Posterior cingulate gyrus (tissue), 11 donors: ENCODE data around the gene HUNK.

Experiments used
- DNase-seq, 10 donors: peaks; one replicate each; pipeline versions ENCODE4 v3.0.0 to v3.0.0-alpha.2; 2020 to 2021; ENCODE audit warnings: mixed read lengths in 3 of 10
- intact Hi-C: fragments of 100-400 bp; cut with DNase I; formaldehyde crosslinking; loops from one replicate; pipeline ENCODE4 v1.15.1; 2023

Gene HUNK

DNA sequence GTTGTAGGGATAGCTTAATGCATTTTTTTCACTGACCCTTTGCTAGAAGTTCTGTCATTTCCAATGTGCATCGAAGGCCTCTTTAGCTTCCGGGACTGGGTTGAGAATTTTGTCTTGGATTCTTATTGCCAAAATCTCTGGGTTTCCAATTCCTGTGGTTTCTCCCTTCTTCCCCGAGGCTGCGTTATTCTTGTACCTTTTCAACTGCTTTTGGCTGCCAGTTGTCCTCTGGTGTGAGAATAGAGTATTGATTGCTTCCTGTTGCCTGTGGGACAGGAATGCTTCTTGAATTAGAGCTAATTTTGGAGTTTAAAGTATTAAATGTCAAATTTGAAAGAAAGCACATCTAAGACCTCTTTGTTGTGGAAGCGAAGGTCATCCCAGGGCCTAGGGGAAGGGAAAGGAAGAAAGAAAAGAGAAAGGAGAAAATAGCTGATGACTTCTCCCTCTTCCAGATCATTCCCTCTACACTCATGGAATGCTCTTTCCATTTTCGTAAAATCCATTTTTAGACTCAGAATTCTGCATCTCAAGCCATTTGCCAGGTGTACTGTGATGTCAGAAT lies 21.1 kb downstream of the HUNK start:
- no peak for DNase-seq
- intact Hi-C loops = no loop called here

DNA sequence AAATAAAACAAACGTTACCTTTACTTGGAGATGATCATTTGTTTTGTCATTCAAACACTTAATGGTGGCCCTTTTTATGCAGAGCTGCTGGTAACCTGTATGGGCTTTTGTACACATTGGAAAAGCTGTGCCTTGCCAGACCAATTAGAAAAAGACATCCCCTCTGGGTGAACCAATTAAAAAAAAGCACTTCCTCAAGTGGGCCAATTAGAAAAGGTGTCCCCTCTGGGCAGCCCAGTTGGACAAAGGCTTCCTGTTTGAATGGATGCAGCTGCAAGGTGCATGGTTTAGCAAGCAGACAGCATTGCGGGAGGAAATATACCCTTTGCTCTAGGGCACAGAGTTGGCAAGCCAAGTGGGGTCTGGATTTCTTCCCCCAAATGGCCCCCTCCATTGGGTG lies 21.6 kb downstream of the HUNK start:
- DNase-seq = no peak
- intact Hi-C loops = no loop called here

DNA sequence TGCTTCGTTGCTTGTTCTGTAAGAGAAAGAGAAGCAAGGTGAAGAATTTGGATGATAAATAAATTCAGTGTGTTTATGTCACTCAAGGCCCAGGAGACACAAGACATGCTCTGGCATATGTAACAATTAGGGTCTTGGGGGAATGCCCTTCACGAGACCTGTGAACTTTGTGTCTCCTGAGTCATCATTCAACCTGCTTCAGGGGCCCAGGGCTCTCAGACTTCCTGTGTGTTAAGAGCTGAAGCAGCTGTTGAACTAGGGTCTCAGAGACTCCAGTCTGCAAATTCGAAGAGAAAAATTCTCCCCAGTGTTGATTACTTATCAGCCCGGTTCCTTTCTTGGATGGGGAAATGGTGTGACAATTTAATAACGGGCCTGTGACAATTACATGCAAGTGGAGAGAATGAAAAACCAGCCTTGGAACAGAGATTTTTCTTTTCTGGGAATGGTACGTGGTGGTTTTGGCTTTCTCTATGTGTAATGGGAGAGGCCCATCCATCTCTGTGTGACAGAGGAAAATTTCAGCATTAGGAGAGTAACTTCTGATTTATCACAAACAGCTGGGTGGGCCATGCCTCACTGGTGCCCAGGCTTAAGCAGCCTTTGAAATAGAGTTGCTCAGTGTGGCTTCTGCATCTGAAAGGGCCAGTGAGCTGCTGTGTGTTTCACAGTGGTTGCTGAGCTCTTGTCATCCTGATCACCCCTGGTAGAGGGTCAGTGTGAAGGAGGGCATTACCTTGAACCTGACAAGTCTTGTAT lies 22.4 kb downstream of the HUNK start:
- no peak for DNase-seq
- intact Hi-C loops = no loop called here

DNA sequence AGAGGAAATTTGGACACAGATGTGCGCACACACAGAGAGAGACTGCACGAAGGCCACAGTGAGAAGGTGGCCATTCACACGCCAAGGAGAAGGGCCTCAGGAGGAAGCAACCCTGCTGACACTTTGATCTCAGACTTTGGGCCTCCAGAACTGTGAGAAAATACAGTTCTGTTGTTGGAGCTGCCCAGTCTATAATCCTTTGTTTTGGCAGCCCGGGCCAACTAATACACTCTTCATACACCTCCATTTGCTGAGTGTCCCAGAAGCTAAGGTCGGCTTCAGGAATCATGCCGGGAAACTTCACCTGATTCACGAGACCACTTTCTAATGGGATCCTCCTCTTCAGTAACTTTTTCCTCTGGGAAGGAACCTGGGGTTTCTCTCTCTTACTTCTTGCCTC lies 23.2 kb downstream of the HUNK start:
- DNase-seq = no peak

DNA sequence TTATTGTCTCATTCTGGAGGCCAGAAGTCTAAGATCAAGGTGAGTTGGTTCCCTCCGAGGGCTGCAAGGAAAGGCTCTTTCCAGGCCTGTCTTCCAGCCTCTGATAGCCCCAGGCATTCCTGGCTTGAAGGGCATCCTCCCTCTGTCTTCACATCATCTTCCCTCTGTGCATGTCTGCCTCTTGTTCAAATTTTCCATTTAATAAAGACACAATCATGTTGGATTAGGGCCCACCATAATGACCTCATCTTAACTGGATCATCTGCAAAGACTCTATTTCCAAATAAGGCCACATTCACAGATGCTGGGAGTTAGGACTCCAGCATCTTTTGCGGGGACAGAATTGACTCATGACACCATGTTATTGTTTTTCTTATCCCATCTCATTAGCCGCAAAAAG lies 24.5 kb downstream of the HUNK start:
- DNase-seq = no peak
- intact Hi-C loops = no loop called here

More for the DNA sequence above, 23.2 kb downstream of the HUNK start:
- intact Hi-C loops = no loop called here

DNA sequence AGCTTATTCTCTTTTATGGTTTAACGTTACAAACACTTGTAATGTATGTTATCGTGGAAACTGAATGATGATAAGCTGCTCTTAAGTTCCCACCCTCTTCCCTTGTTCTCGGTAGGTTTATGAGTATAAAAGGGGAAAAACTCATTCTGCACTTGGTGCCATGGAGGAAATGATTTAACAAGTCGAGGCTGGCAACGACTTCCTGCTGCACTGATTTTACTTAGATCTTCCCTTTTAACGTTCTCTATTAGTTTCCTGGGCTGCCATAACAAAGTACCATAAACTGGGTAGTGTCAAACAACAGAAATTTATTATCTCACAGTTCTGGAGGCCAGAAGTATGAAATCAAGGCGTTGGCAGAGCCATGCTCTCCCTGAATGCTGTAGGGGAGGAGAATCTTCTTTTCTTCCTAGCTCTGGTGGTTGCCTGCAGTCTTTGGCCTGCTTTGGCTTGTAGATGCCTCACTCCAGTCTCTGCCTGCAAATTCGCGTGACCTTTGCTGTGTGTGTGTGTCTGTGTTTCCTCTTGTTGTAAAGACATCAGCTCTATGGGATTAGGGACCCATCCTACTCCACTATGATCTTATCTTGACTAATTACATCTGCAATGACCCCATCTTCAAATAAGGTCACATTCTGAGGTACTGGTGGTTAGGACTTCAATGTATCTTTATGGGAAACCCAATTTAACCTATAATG lies 26.3 kb downstream of the HUNK start:
- intact Hi-C loops = no loop called here
- DNase-seq = no peak

DNA sequence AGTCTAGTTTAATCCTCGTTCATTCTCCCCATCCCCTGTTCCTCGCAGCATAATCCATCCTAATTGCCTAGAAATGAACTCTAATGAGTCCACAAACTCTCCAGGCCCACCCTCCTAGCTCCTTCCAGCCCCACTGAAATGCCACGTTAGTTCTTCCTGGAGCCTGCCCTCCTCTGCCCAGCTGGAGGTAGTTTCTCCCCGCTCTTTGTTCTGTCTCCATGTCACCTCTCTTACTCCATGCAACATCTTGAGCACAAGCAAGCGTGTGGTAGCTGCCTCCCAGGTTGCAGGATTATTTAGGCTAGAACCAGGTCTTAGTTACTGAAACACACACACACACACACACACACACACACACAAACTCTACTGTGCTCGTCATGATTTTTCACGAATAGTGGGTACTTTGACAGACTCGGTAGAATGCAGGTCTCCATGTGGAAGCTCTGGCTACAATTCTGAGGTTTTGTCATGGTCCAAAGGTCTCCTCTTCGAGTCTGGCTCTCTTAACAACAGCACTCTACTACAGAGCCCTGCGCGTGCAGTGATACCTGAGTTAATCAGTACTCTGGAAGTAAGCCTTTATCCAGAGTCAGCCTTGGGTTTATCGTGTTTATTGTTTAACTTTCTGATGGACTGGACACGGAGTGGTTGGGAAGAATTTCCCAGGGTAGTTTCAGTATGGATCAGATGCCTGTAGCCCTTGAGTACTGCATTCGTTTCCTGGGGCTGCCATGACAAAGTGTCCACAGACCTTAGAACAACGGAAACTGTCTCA lies 27.5 kb downstream of the HUNK start:
- intact Hi-C loops = no loop called here
- DNase-seq = no peak

DNA sequence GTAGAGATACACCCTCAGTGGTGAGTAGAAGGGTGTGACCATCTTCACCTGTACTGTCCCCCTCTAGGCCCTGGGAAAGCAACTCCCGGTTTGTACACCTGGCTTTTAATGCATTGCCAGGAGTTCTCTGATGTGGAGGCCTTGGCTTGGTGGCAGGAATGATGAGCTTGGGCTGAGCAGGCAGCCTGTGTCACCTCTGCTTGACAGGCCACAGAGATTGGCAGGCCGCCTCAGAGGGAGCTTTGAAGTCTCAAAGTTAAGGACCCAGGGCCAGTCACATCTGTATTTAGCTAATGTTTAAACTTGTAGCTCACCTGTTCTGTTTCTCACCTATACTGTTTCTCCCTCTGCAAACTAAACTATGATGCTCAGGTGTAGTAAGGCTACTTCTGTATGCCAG lies 28.5 kb downstream of the HUNK start:
- no peak for DNase-seq
- intact Hi-C loops = no loop called here

DNA sequence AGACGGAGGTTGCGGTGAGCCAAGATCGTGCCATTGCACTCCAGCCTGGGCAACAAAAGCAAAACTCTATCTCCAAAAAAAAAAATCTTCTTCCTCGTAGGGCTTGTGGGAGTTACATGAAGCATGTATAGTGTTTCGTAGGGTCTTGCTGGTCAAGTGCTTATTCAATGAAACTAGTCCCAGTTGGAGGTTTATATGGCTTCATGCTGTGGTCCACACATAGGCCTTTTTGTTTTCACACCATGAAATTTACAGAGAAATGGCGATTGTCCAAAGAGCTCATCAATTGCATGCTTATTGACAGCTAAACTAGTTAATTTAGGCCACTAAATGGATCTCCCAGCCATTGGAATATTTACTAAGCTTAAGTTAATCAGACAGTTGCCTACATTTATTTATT lies 29.6 kb downstream of the HUNK start:
- intact Hi-C loops = no loop called here

DNA sequence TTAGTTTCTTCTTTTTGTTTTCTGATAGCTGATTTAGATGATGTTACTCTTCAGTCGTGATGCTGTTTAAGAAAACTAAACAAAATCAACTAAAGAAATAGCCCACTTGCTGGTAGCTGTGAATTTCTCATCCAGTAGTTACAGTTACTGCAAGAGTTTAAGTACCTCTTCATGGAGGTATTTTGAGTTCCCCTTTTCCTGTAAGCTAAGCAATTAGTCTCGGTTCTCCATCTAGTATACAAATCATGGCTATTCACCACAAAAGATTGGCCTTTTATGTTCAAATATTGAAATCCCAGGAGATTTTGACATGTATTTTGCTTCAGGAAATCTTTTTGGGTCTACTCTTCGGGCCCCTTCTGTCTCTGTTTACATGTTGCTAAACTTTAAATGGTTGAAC lies 31.1 kb downstream of the HUNK start:
- intact Hi-C loops = no loop called here
- no peak for DNase-seq

More for the DNA sequence above, 29.6 kb downstream of the HUNK start:
- DNase-seq = no peak

DNA sequence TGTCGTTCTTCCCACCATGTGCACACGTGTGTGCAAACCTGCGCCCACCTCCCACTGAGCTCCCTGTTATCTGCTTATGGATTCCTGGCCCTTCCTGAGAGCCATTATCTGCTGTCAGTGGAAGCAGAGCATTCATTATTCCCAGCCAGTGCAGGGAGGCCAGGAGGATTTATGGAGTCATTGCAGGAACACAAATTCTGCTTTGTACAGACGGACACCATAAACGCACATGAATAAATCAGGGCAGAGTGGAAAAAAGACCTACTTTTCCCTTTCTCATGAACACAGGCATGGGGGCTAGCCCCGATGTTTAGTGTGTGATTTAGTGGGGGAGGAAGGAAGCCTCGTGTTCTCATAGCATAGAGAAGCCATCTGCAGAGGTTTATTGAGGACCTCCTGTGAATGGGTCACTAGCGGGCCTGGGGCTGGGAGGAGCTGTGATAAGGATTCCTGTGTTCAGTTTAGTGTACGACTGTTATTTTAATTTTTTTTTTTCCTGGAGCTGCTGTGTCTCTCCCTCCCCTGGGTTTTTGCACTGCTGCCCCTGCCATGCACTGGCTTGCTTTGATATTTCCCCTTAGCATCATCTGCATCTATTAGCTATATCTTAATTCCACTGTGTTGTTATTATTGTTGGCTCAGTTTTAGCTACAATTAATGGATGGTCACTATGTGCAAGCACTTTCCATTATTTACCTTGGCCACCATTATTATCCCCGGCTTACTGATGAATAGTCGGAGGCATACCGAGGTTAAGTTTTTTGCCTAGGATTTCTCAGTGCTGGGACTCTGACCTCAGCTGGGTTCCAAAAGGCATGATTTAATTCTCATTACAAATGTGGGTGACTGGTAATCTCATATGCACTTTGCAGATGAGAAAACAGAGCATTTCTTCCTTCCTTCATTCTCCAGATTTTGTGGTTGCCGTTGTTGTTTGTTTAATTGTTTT lies 33.0 kb downstream of the HUNK start:
- no peak for DNase-seq
- intact Hi-C loops = no loop called here

DNA sequence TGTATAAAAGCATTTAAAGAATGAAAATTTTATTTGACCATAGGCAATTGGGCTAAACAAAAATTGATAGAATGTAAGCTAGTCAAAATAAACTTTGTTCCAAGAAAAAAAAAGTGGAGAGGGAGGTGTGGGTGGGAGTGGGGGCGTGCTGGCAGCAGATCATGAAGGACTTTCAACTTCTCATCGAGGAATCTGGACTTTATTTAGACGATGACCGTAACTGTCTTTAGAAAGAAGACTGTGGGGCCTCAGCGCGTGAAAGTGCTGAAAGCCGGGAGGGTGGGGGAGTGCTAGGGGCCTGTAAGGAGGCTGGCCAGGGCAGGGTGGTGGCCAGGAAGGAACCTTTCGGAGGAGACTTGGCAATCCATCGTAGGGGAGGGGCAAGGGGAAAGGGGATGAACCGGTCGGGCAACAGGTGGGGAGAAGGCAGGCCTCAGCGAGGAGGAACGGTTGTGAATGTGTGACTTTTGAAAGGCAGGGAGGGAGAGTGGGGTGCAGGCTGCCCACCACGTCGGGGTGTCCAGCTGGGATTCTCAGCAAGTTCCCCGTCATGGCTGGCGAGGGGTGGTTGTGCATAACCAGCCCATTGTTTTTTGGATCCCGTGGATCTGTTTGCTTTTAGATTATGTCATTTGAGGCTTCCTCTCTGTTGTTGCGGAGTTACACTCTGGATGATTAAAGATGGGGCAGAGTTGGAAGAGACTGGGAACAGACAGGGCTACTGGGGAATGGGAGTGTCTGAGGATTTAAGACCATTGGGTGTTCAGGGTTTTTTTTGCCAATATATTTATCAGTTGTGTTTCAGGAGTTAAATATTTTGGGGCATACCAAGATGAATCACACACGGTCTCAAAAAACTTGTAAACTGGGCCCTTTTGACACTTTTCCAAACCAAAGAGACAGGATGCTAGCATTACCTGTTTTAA lies 35.5 kb downstream of the HUNK start:
- no peak for DNase-seq
- intact Hi-C loops = no loop called here

DNA sequence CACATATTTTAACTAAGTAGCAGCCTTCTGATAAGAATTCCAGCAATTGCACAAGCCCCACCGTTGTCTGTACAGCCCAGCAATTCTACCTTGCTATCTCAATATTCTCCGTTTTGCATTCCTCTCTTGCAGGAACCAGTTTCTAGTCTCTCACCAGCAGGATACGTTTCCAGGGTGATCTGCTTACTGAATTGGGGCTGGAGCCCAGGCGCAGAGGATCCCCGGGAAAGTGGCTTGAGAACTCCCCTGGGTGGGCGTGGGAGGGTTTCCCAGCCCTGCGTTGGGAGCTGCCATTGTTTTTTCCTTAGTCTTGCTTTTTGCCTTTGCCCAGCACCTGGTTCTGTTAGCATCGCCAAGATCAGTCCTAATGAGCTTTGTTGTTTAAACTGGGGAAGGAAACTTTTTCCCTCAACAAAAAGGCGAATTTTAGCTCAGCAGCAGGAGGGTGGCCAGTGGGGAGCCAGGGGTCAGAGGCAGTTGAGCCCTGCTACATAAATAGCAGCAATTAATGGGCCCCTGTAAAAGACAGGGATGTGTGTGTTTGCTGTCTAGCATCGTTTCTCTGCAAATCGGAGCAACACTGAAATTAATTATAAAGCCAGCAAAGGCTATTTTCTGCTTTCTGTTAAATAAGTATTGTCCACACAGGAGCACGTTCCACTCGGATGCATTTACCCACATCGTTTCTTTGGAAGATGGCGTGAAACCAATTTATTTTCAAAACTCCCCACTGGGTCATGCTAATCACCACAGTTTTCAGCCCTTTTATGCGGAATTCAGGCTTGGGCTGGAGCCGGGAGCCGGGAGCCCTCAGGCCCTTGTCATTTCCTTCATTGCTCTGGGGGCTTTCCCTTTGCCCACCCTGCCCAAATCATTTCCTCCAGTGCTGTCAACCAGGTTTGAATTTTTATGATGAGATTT lies 36.6 kb downstream of the HUNK start:
- intact Hi-C loops = no loop called here
- DNase-seq = no peak

DNA sequence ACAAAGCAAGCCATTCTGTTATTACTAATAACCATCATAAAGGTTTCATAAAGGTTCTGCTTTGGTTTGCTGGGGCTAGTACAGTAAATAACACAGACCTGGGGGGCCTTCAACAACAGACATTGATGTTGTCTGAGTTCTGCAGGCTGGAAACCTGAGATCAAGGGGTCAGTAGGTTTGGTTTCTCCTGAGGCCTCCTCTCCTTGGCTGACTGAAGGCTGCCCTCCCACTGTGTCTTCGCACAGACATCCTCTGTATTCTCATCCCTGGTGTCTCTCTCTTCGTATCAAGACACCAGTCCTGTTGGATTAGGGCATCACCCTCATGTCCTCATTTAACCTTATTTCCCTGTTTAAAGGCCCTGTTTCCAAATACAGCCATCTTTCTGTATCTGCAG lies 37.3 kb downstream of the HUNK start:
- intact Hi-C loops = no loop called here
- DNase-seq = no peak

DNA sequence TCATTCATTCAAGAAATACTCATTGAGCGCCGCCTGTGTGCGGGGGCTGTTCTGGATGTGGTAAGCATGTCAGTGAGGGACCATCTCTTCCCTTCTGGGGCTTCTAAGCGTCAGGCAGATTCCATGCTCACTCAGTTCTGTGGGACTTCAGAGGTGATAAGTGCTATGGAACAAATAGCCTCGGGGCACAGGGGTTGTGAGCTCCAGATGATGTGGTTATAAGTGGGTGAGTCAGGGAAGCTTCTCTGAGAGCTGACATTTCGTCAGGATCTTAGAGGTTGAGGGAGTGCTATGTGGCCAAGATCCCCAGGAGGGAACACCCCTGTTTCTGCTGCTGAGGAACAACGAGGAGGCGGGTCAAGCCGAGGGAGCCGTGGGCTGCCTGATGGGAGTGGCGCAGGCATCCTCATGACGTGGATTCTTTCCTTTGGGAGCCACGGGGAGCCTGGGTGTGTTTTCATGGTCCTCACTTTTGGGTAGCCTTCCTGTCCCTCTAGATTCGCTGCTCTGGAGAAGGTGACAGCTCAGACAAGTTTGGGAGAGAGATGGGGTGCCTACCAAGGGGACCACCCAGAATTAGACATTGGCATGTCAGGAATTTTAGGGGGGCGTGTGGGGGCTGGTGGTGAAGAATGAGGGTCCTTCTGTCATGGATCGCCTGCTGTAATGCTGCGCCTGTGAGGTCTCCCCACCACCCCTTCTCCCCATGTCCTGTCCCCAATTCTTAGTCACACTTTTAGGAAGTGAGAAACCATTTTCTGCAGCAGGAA lies 38.5 kb downstream of the HUNK start:
- intact Hi-C loops = no loop called here
- no peak for DNase-seq

DNA sequence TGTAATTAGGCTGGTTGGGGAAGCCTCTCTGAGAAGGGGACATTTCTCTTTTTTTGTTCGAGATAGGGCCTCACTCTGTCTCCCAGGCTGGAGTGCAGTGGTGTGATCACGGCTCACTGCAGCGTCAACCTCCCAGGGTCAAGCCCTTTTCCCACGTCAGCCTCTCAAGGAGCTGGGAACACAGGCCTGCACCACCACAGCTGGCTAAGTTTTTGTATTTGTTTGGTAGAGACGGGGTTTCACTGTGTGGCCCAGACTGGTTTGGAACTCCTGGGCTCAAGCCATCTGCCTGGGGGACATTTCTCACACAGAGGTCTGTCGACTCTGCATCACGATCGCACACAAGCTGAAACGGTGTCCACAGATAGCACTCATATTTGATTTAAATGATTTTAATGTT lies 39.7 kb downstream of the HUNK start:
- DNase-seq = no peak
- intact Hi-C loops = no loop called here

DNA sequence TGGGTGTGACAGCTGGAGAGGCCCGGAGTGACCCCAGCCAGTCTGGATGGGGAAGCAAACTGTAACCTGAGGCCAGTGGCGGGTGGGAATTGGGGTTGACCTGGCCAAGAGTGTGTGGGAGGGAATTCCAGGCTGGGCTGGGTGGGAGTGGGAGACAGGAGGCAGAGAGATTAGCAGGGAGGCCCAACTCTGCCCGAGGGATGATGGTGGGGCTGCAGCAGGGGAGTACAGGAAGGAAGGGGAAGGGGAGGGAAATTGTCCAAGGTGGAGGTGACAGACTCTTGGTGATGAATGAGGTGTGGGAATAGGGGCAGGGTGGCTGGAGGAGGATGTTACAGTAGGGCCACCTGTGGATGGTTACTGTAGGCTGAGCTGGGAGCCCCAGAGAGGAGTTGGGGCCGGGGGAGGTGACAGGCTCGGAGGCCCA lies 40.4 kb downstream of the HUNK start:
- intact Hi-C loops = no loop called here
- DNase-seq = no peak
